WTC11 (cell line): ENCODE results near the gene ECM2.

ENCODE experiments used
- TEAD4 ChIP-seq: sonication (generic); formaldehyde crosslinking; IDR thresholded peaks from 2 replicates; pipeline ENCODE4 v1.8.0; 2022; ENCODE audit warnings: mild to moderate bottlenecking, missing genetic modification reagents
- TF ChIP-seq, protein P1 (sequence below): sonication (generic); formaldehyde crosslinking; conservative IDR thresholded peaks from 2 replicates; pipeline ENCODE4 v1.8.1; 2022; ENCODE audit warnings: mild to moderate bottlenecking, missing genetic modification reagents
- TF ChIP-seq, protein P2 (sequence below): fragments of 200-600 bp; IDR thresholded peaks from 2 replicates; pipeline ENCODE4 v1.8.0; 2022; ENCODE audit warnings: antibody characterized with exemption

DNA sequence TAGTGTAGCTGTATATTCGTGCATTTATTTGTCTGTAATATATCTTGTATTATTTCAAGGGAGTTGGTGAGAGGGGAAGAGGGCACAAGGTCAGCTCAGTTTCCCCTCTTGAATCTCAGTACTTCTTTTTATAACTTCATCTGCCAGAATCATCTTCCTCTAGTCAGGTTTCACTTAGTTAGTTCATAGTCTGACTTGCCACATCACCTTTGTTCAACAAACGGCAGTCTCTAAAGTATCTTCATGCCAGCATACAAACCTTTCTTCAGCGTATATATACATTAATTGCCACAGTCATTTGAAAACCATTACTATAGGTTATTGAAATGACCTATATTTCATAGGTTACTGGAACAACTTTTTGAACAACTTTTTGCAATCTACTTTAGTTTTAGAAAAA lies 1.6 kb downstream of the ECM2 start:
- TF ChIP-seq TEAD4 (CRISPR knock-in tag), result no peak
- TF ChIP-seq, protein P1, sequence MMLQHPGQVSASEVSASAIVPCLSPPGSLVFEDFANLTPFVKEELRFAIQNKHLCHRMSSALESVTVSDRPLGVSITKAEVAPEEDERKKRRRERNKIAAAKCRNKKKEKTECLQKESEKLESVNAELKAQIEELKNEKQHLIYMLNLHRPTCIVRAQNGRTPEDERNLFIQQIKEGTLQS, result no peak
- TF ChIP-seq, protein P2, sequence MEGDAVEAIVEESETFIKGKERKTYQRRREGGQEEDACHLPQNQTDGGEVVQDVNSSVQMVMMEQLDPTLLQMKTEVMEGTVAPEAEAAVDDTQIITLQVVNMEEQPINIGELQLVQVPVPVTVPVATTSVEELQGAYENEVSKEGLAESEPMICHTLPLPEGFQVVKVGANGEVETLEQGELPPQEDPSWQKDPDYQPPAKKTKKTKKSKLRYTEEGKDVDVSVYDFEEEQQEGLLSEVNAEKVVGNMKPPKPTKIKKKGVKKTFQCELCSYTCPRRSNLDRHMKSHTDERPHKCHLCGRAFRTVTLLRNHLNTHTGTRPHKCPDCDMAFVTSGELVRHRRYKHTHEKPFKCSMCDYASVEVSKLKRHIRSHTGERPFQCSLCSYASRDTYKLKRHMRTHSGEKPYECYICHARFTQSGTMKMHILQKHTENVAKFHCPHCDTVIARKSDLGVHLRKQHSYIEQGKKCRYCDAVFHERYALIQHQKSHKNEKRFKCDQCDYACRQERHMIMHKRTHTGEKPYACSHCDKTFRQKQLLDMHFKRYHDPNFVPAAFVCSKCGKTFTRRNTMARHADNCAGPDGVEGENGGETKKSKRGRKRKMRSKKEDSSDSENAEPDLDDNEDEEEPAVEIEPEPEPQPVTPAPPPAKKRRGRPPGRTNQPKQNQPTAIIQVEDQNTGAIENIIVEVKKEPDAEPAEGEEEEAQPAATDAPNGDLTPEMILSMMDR, result no peak
